HG03521 (cell line): ENCODE measurements around the gene ARSG.
"Not testable (repeated sequence)": the region's sequence is repeated elsewhere in the genome, so short reads cannot be mapped to it uniquely, and the experiment has no call there.

ENCODE experiments used
- ATAC-seq: cut with Tn5 transposase; IDR thresholded peaks from one replicate; pipeline ENCODE4 v1.9.1; 2021; ENCODE audit warnings: mild to moderate bottlenecking, moderate library complexity; ENCODE audit not compliant: unreplicated experiment

ARSG gene

GRCh38 chr17:68276339-68276738, 15.0 kb upstream of the ARSG start:
- ATAC-seq = not testable (repeated sequence)

GRCh38 chr17:68277807-68278206, 13.5 kb upstream of the ARSG start:
- ATAC-seq = no peak

GRCh38 chr17:68281965-68282364, 9.3 kb upstream of the ARSG start:
- ATAC-seq = not testable (repeated sequence)

- no peak for ATAC-seq
Observed at GRCh38 chr17:68288375-68288774, 2.9 kb upstream of the ARSG start.

- no peak for ATAC-seq
Observed at GRCh38 chr17:68288804-68289203, 2.5 kb upstream of the ARSG start.

- no peak for ATAC-seq
Observed at GRCh38 chr17:68289473-68289872, 1.8 kb upstream of the ARSG start.

- no peak for ATAC-seq
Observed at GRCh38 chr17:68289936-68290267, 1.4 kb upstream of the ARSG start.

- no peak for ATAC-seq
Observed at GRCh38 chr17:68290268-68290954, 884 bp upstream of the ARSG start.

- peak; percentile 59 for ATAC-seq
Observed at GRCh38 chr17:68291836-68292688, 767 bp downstream of the ARSG start.

GRCh38 chr17:68292689-68293040, 1.4 kb downstream of the ARSG start:
- ATAC-seq = no peak

- no peak for ATAC-seq
Observed at GRCh38 chr17:68293490-68294195, 2.3 kb downstream of the ARSG start.

- no peak for ATAC-seq
Observed at GRCh38 chr17:68294196-68294555, 2.9 kb downstream of the ARSG start.

GRCh38 chr17:68294617-68295016, 3.3 kb downstream of the ARSG start:
- no peak for ATAC-seq

GRCh38 chr17:68295086-68295485, 3.8 kb downstream of the ARSG start:
- ATAC-seq = no peak

- no peak for ATAC-seq
Observed at GRCh38 chr17:68296217-68297191, 5.2 kb downstream of the ARSG start.

- no peak for ATAC-seq
Observed at GRCh38 chr17:68297195-68297594, 5.9 kb downstream of the ARSG start.

- ATAC-seq = no peak
Observed at GRCh38 chr17:68298601-68299000, 7.3 kb downstream of the ARSG start.

GRCh38 chr17:68299817-68300216, 8.5 kb downstream of the ARSG start:
- no peak for ATAC-seq

GRCh38 chr17:68301438-68301959, 10.2 kb downstream of the ARSG start:
- ATAC-seq = no peak

- no peak for ATAC-seq
Observed at GRCh38 chr17:68302066-68302564, 10.8 kb downstream of the ARSG start.
